ENCODE measurements around the gene UGT1A6. TPM values are rescaled to one million over a fixed set of nuclear protein-coding genes. Genes with fewer than 3 reads are reported as not detected.
"Not testable (repeated sequence)": the region's sequence is repeated elsewhere in the genome, so short reads cannot be mapped to it uniquely, and the experiment has no call there.

UGT1A6 gene
- total RNA-seq, 1 donor from 2014 or later = not detected

DNA sequence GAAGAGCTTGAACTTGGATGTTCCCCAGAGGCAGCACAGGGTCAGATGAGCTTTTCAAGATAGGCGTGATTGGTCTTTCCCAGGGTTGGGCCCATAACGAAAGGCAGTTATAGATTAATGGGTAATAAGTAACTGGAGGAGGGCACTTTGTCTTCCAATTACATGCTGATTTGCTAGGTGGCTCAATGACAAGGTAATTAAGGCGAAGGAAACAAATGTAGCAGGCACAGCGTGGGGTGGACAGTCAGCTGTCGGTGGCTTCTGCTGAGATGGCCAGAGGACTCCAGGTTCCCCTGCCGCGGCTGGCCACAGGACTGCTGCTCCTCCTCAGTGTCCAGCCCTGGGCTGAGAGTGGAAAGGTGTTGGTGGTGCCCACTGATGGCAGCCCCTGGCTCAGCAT is 25.9 kb downstream of the UGT1A6 start, which contains the start of gene UGT1A4:
Gene UGT1A4 (plus strand): TSS at position 185 of the 400 bp plus-strand sequence. CDS start 85 bp downstream, at position 270.
- intact Hi-C loops (cut with micrococcal nuclease) = no loop called here

DNA sequence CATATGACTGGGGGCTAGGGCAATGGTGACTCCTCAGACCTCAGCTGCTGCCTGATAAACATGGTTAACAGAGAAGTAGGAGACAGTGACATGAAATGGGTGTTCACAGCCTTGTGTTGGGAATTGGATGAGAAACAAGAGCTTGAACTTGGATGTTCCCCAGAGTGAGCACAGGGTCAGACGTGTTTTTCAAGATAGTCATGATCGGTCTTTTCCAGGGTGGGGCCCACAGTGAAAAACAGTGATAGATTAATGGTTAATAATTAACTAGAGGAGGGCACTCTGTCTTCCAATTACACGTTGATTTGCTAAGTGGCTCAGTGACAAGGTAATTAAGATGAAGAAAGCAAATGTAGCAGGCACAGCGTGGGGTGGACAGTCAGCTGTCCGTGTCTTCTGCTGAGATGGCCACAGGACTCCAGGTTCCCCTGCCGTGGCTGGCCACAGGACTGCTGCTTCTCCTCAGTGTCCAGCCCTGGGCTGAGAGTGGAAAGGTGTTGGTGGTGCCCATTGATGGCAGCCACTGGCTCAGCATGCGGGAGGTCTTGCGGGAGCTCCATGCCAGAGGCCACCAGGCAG is 36.1 kb downstream of the UGT1A6 start, which contains the start of gene UGT1A3:
Gene UGT1A3 (plus strand): TSS at position 320 of the 579 bp plus-strand sequence. CDS start 85 bp downstream, at position 405.
- intact Hi-C loops (cut with micrococcal nuclease) = no loop called here

DNA sequence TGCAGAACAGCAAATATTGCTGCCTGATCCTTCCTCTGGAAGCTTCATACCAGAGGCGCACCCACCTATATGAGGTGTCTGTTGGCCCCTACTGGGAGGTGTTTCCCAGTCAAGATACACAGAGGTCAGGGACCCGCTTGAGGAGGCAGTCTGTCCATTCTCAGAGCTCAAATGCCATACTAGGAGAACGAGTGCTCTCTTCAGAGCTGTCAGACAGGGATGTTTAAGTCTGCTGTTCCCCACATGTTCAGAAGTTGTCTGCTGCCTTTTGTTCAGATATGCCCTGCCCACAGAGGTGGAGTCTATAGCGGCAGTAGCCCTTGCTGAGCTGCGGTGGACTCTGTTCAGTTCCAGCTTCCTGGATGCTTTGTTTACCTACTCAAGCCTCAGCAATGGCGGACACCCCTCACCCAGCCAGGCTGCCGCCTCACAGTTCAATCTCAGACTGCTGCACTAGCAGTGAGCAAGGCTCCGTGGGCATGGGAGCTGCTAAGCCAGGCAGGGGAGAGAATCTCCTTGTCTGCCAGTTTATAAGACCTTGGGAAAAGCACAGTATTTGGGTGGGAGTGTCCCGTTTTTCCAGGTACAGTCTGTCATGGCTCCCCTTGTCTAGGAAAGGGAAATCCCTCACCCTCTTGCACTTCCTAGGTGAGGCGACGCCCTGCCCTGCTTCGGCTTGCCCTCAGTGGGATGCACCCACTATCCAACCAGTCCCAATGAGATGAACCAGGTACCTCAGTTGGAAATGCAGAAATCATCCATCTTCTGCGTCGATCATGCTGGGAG is 44.4 kb downstream of the UGT1A6 start:
- intact Hi-C loops (cut with micrococcal nuclease) = not testable (repeated sequence)

DNA sequence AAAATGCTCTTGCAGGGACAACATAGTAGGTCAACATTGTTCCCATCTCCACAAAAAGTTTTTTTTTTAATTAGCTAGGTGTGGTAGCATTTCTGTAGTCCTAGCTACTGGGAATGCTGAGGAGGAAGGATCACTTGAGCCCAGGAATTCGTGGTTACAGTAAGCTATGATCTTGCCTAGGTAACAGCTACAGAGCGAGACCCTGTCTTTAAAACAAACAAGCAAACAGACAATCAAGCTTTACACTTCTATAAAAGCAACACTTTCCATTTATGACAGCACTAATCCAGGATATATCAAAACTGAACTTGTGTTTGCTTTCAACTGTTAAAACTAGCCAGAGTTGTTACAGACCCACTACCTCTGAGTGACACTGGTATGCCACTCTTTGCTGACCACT is 48.2 kb downstream of the UGT1A6 start:
- intact Hi-C loops (cut with micrococcal nuclease) = no loop called here

DNA sequence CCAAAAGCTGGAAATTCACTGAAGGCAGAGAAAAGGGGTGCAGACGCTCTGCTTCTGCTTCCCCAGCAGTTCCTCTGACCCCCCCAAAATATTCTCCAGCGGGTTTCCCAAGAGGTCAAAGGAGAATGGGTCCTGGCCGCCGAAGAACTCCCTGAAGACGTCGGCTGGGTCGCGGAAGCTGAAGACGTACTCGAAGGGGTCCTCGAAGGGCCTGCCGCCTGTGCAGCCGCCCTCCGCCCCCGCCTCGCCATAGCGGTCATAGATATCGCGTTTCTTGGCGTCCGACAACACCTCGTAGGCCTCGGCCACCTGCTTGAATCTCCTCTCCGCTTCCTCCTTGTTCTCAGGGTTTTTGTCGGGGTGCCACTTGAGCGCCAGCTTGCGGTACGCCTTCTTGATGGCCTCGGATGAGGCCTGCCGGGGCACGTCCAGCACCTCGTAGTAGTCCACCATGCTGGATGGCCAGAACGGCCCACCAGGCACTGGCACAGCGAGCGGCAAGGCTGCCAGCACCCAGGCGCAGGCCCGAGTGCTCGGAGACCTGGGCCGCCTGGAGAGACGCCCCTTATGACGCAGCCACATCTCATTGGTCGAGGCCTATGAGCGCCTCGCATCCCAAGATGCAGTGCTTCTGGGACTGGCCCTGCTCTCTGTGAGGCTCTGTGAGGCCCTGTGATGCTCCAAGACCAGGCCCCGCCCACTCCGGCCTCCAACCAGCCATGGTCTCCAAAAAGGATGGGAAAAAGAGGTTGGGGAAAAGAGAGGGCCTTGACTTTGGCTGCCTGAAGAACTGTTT is 51.0 kb downstream of the UGT1A6 start:
- intact Hi-C loops (cut with micrococcal nuclease) = no loop called here

DNA sequence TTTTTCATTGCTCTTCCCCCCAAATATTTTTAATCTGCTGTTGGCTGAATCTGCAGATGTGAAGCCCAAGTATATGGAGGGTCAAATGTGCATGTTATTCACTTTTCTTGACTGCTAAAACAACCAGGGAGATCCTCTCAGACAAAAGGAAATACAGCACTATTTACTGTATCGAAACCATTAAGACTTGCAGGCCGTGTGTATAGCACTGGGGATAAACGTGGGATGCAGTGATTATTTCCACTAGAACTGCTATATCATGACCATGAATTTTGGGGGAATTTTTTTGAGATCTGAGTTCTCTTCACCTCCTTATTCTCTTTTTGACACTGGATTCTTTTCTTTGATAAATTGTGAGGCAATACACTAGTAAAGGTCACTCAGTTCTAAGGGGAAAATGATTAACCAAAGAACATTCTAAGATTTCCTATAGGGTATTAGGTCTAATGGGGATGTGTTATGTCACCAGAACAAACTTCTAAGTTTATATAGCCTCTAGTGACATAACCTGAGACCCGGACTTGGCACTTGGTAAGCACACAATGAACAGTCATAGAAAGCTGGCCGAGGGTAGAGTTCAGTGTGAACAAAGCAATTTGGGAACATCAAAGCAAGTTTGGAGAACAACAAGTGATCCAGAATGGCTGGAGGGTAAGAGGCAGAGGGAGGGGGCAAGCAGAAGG is 52.5 kb downstream of the UGT1A6 start:
- intact Hi-C loops (cut with micrococcal nuclease) = no loop called here

DNA sequence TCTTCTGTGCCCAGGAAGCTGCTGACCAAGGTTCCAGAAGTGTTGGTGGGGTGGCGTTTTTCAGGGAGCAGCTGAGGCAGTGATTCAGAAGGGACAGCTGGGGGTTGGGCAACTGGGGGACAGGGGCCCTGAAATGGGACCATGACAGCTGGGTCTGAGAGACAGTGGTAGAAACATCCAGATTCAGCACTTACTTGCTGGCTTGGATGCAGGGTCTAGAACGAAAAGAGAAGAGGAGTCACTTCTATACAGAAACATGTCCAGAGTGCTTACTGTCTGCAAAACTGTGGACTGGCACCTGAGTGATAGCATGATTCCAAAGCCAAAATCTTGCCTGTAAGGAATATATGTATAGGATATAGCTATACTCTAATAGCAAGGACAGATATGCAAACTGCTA is 53.1 kb downstream of the UGT1A6 start:
- intact Hi-C loops (cut with micrococcal nuclease) = not testable (repeated sequence)

DNA sequence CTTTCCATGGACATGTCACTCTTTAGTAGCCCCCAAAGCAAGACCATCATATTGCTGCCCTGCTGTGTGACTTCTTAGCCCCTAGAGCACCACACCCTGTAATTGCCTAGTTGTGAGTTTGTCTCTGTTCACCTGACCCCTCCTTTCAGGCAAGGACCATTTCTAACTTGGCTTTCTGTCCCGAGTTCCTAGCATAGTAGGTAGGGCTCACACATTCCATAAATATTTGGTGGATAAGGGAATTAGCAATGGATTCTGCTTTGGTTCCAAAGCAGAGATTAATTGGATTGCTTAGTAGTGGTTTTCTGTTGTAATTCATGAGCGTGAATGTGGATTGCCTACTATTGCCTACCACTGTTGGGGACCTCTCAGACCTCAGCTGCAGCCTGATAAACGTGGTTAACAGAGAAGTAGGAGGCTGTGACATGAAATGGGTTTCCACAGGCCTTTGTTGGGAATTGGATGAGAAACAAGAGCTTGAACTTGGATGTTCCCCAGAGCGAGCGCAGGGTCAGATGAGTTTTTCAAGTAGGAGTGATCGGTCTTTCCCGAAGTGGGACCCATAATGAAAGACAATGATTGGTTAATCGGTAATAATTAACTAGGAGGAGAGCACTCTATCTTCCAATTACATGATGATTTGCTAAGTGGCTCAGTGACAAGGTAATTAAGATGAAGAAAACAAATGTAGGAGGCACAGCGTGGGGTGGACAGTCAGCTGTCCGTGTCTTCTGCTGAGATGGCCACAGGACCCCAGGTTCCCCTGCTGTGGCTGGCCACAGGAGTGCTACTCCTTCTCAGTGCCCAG is 54.0 kb downstream of the UGT1A6 start:
- intact Hi-C loops (cut with micrococcal nuclease) = no loop called here

DNA sequence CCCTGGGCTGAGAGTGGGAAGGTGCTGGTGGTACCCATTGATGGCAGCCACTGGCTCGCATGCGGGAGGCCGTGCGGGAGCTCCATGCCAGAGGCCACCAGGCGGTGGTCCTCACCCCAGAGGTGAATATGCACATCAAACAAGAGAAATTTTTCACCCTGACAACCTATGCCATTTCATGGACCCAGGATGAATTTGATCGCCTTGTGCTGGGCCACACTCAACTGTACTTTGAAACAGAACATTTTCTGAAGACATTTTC is 54.5 kb downstream of the UGT1A6 start:
- intact Hi-C loops (cut with micrococcal nuclease) = no loop called here

DNA sequence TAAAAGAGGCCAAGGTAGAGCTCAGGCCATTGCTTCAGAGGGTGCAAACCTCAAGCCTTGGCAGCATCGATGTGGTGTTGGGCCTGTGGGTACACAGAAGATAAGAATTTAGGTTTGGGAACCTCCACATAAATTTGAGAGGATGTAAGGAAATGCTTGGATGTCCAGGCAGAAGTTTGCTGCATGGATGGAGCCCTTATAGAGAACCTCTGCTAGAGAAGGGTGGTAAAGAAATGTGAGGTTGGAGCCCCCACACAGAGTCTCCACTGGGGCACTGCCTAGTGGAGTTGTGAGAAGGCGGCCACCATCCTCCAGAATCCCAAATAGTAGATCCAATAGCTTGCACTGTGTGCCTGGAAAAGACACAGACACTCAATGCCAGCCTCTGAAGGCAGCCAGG is 58.0 kb downstream of the UGT1A6 start:
- intact Hi-C loops (cut with micrococcal nuclease) = not testable (repeated sequence)

DNA sequence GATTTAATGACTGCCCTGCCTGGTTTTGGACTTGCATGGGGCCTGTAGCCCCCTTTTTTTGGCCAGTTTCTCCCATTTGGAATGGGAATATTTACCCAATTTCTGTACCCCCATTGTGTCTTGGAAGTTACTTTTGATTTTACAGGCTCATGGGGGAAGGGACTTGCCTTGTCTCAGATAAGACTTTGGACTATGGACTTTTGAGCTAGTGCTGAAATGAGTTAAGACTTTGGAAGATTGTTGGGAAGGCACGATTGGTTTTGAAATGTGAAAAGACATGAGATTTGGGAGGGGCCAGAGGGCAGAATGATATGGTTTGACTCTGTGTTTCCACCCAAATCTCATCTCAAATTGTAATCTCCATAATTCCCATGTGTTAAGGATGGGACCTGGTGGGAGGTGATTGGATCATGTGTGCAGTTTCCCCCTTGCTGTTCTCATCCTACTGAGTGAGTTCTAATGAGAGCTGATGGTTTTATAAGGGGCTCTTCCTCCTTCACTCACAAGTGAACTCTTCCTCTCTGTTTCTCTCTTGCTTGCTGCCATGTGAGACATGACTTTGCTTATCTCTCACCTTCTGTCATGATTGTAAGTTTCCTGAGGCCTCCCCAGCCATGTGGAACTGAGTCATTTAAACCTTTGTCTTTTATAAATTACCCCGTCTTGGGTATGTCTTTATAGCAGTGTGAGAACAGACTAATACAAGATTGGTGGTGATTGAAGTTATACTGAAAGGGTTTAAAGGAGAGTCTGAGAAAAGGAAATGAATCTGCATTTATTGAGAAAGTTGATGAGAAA is 58.7 kb downstream of the UGT1A6 start:
- intact Hi-C loops (cut with micrococcal nuclease) = not testable (repeated sequence)

DNA sequence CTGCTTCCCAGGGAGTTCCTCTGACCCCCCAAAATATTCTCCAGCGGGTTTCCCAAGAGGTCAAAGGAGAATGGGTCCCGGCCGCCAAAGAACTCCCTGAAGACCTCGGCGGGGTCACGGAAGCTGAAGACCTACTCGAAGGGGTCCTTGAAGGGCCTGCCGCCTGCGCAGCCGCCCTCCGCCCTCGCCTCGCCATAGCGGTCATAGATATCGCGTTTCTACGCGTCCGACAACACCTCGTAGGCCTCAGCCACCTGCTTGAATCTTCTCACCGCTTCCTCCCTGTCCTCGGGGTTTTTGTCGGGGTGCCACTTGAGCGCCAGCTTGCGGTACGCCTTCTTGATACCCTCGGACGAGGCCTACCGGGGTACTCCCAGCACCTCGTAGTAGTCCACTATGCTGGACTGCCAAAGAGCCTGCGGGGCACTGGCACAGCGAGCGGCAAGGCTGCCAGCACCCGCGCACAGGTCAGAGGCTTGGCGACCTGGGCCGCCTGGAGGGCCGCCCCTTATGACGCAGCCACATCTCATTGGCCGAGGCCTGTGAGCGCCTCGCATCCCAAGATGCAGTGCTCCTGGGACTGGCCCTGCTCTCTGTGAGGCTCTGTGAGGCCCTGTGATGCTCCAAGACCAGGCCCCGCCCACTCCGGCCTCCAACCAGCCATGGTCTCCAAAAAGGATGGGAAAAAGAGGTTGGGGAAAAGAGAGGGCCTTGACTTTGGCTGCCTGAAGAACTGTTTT is 62.4 kb downstream of the UGT1A6 start:
- intact Hi-C loops (cut with micrococcal nuclease) = no loop called here

DNA sequence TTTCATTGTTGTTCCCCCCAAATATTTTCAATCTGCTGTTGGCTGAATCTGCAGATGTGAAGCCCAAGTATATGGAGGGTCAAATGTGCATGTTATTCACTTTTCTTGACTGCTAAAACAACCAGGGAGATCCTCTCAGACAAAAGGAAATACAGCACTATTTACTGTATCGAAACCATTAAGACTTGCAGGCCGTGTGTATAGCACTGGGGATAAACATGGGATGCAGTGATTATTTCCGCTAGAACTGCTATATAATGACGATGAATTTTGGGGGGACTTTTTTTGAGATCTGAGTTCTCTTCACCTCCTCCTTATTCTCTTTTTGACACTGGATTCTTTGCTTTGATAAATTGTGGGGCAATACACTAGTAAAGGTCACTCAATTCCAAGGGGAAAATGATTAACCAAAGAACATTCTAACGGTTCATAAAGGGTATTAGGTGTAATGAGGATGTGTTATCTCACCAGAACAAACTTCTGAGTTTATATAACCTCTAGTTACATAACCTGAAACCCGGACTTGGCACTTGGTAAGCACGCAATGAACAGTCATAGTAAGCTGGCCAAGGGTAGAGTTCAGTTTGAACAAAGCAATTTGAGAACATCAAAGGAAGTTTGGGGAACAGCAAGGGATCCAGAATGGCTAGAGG is 63.9 kb downstream of the UGT1A6 start:
- intact Hi-C loops (cut with micrococcal nuclease) = no loop called here

DNA sequence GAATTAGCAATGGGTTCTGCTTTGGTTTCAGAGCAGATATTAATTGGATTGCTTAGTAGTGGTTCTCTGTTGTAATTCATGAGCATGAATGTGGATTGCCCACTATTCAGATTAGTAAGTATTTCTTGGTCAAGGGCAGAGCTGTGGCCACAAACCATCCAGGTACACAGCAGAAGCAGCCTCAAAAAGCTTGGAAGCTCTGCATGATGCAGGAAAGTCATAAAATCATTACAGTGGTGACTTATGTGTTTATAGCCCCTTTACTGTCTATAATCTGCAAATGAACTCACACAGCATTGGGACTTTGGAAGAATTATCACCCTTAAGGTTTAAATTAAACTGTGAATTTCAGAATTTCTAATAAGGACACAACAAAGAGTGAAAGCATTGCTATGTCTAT is 65.5 kb downstream of the UGT1A6 start:
- intact Hi-C loops (cut with micrococcal nuclease) = no loop called here

DNA sequence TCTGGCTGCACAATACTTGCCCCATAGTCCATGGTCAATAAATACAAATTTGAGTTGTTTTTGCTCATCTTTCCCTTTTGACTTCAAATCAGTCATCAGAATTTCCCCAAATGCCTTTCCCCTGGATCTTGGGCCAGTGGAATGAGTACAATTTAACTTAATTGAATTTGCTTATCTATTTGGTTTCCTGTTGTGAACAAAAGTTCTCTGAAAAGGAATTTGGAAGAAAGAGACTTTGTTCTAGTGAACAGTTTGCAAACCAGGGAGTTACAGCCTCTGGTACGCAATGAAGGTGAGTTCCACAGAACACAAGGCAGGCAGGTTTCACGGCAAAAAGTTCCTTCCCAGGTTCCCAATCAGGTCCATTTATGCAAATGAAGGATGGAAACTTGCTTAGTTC is 66.2 kb downstream of the UGT1A6 start:
- intact Hi-C loops (cut with micrococcal nuclease) = no loop called here

DNA sequence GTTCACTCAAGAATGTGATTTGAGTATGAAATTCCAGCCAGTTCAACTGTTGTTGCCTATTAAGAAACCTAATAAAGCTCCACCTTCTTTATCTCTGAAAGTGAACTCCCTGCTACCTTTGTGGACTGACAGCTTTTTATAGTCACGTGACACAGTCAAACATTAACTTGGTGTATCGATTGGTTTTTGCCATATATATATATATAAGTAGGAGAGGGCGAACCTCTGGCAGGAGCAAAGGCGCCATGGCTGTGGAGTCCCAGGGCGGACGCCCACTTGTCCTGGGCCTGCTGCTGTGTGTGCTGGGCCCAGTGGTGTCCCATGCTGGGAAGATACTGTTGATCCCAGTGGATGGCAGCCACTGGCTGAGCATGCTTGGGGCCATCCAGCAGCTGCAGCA is 67.4 kb downstream of the UGT1A6 start, which contains the start of gene UGT1A1:
Gene UGT1A1 (plus strand): TSS at position 228 of the 400 bp plus-strand sequence. CDS start 18 bp downstream, at position 246.
- intact Hi-C loops (cut with micrococcal nuclease) = no loop called here

DNA sequence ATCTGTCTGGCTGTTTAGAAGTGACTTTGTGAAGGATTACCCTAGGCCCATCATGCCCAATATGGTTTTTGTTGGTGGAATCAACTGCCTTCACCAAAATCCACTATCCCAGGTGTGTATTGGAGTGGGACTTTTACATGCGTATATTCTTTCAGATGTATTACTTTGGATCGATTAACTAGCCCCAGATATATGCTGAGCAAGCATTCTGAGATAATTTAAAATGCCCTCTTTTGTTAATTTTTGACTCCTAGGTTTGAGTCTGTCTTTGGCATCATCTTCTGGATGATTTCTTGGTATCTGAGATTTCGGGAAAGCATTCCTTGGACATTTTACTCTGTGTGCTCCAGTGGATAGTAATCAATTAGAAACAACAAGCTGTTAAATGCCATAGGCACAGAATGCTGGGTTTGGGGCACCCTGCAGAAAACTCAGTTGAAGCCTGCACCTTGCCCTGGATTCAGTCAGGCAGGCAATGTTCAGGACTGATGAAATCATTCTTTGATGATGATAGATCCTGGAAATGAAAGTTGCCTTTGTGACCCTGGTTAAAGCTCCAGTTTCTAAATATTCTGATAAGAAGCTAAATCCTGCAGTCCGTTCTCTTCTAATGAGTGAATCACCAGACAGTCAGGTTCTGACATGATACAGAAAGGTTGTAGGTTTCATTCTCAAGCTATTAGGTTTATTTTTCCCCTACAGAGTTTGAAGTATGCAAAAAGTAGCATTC is 68.5 kb downstream of the UGT1A6 start:
- intact Hi-C loops (cut with micrococcal nuclease) = no loop called here

DNA sequence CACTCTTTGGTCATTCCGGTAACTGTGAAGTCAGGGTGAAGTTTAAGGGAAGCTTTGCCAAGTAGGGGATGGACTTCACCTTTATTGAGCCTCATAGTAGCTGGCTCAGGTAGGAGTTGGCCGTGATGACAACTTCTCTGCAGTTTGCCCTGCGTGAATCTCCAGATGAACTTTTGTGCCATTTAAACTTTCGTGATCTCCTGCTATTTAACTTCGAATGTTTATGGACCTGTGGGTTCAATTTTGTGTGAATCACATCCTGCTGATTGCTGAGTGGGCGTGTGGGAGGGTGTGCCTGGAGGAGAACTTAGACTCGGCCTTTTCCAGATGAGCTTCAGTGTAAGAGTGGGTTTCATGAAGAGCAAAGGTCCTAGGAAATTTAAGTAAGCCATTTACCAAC is 71.6 kb downstream of the UGT1A6 start:
- intact Hi-C loops (cut with micrococcal nuclease) = no loop called here

Data from T-helper 2 cell treated with Interferon-gamma antibody and Interleukin-4, amounts not matched to agents 100 ng/mL and 5 ng/mL, for 36 hours (primary cell).